Neural progenitor cell (in vitro differentiated cells): ENCODE measurements around the gene NDRG3. TPM values are rescaled to one million over a fixed set of nuclear protein-coding genes. Genes with fewer than 3 reads are reported as not detected.

Experiments used
- DNase-seq: peaks from one replicate; pipeline ENCODE4 v3.0.0-alpha.2; 2016; ENCODE audit warnings: low spot score
- H2AFZ ChIP-seq: fragments of 200-600 bp; sonication (generic); replicated peaks from 2 replicates; pipeline ENCODE4 v1.6.1; 2016; ENCODE audit warnings: antibody characterized with exemption
- H3F3A ChIP-seq: fragments of 200-600 bp; sonication (generic); 2 replicates; pipeline ENCODE4 v1.6.1; 2016; ENCODE audit warnings: antibody characterized with exemption, low read depth
- H3K27ac ChIP-seq: fragments of 200-600 bp; sonication (generic); 2 replicates; pipeline ENCODE4 v1.5.1; 2016; ENCODE audit warnings: mild to moderate bottlenecking
- H3K27me3 ChIP-seq: fragments of 200-600 bp; sonication (generic); 2 replicates; pipeline ENCODE4 v1.6.1; 2016; ENCODE audit warnings: mild to moderate bottlenecking, moderate library complexity
- H3K36me3 ChIP-seq: fragments of 200-600 bp; sonication (generic); 2 replicates; pipeline ENCODE4 v1.5.1; 2016
- H3K4me1 ChIP-seq: fragments of 200-600 bp; sonication (generic); 2 replicates; pipeline ENCODE4 v1.6.1; 2016; ENCODE audit warnings: mixed run types
- H3K4me2 ChIP-seq: fragments of 200-600 bp; sonication (generic); 2 replicates; pipeline ENCODE4 v1.6.1; 2016
- H3K4me3 ChIP-seq: fragments of 200-600 bp; sonication (generic); 2 replicates; pipeline ENCODE4 v1.5.1; 2016
- H3K79me2 ChIP-seq: fragments of 200-600 bp; sonication (generic); 2 replicates; pipeline ENCODE4 v1.6.1; 2016; ENCODE audit warnings: low read depth
- H3K9ac ChIP-seq: fragments of 200-600 bp; sonication (generic); 2 replicates; pipeline ENCODE4 v1.6.1; 2016
- H3K9me3 ChIP-seq: fragments of 200-600 bp; sonication (generic); 2 replicates; pipeline ENCODE4 v1.5.1; 2016; ENCODE audit warnings: low read depth
- H4K20me1 ChIP-seq: fragments of 200-600 bp; sonication (generic); 2 replicates; pipeline ENCODE4 v1.6.1; 2016; ENCODE audit warnings: low read depth
- H3K27ac Mint-ChIP-seq: 3 replicates; pipeline ENCODE4 v1.8.0; 2021; ENCODE audit warnings: mixed read lengths
- H3K27me3 Mint-ChIP-seq: 2 replicates; pipeline ENCODE4 v1.8.0; 2022; ENCODE audit warnings: low read depth, mild to moderate bottlenecking, inconsistent platforms, moderate library complexity, mixed read lengths; ENCODE audit not compliant: insufficient read depth
- H3K36me3 Mint-ChIP-seq: 3 replicates; pipeline ENCODE4 v1.8.0; 2021; ENCODE audit warnings: mixed read lengths
- H3K4me1 Mint-ChIP-seq: 3 replicates; pipeline ENCODE4 v1.8.0; 2021; ENCODE audit warnings: mixed read lengths
- H3K4me3 Mint-ChIP-seq: 3 replicates; pipeline ENCODE4 v1.8.0; 2021; ENCODE audit warnings: mild to moderate bottlenecking, moderate library complexity, mixed read lengths
- H3K9me3 Mint-ChIP-seq: 3 replicates; pipeline ENCODE4 v1.8.0; 2020; ENCODE audit warnings: mixed read lengths
- EZH2 ChIP-seq: fragments of 200-600 bp; sonication (generic); IDR thresholded peaks from 2 replicates; pipeline ENCODE4 v1.6.1; 2017; ENCODE audit warnings: antibody characterized with exemption, mild to moderate bottlenecking, moderate library complexity
- EZH2phosphoT487 ChIP-seq: fragments of 200-600 bp; sonication (generic); IDR thresholded peaks from 2 replicates; pipeline ENCODE4 v1.6.1; 2017; ENCODE audit warnings: antibody characterized with exemption
- total RNA-seq: library from RNA; depleted of rRNA; stranded (reverse); fragments of >200 nt; gene quantifications from 2 replicates; pipeline ENCODE4 v1.2.3, GENCODE V29; 2015; ENCODE audit warnings: low replicate concordance
- TF ChIP-seq, protein P1 (sequence below): fragments of 200-600 bp; sonication (generic); IDR thresholded peaks from 2 replicates; pipeline ENCODE4 v1.5.1; 2017; ENCODE audit warnings: antibody characterized with exemption, mild to moderate bottlenecking

NDRG3 gene
- total RNA-seq, 1 donor from 2014 or later = 25.3 TPM

DNA sequence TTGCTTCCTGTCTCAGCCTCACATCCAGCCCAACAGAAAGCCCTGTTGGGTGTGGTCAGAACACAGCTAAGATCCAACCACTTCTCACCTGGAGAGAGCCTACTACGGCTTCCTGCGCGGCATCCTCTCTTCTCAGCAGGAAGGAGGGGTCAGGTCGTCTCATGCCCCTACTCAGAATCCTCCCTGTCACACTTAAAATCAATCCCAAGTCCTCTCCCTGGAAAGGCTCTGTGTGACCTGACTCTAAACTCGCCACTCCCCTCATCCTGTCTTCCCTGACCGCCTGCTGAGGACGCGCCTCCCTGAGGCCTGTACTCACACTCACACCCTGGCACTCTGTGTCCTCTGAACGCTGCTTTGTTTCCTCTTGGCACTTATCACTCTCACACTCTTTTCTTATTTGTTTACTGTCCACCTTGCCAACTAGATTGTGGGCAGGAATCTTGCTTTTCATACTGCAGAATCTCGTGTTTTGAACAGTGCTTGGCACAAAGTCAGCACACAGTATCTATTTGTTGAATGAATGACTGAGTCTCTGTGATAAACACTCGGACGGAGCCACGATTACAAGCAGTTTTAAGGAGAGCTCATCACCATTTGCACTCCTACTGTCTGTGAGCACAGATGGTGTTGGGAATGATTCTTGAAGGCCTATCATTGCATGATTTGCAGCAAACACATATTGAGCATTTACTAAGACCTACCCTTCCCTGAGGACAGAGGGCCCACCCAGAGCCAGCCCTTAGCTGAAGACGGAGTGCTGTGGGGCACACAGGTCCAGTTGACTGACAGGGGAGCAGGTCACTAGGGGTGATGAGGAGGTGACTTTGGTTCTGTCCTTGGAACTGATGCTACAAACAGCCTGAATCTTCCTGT lies 121.6 kb downstream of the NDRG3 start:
- peaks cover 6% of the 10 kb centered on the region for H3K4me1 Mint-ChIP-seq
- Histone ChIP-seq H3K9ac (no peak overlapping the region), H3K4me1 (no peaks in the 10 kb centered on the region), H3K4me3 (no peak overlapping the region), H3K4me2 (no peak overlapping the region), H3K27me3 (no peaks in the 10 kb centered on the region), H3K27ac (no peak overlapping the region), H3K9me3 (no peaks in the 10 kb centered on the region), H3K36me3 (no peaks in the 10 kb centered on the region), H4K20me1 (no peaks in the 10 kb centered on the region), H2AFZ (peak overlapping the region; percentile 69), H3F3A (no peaks in the 10 kb centered on the region), H3K79me2 (no peaks in the 10 kb centered on the region)
- TF ChIP-seq EZH2 (no peak), EZH2phosphoT487 (no peak)
- TF ChIP-seq, protein P1, sequence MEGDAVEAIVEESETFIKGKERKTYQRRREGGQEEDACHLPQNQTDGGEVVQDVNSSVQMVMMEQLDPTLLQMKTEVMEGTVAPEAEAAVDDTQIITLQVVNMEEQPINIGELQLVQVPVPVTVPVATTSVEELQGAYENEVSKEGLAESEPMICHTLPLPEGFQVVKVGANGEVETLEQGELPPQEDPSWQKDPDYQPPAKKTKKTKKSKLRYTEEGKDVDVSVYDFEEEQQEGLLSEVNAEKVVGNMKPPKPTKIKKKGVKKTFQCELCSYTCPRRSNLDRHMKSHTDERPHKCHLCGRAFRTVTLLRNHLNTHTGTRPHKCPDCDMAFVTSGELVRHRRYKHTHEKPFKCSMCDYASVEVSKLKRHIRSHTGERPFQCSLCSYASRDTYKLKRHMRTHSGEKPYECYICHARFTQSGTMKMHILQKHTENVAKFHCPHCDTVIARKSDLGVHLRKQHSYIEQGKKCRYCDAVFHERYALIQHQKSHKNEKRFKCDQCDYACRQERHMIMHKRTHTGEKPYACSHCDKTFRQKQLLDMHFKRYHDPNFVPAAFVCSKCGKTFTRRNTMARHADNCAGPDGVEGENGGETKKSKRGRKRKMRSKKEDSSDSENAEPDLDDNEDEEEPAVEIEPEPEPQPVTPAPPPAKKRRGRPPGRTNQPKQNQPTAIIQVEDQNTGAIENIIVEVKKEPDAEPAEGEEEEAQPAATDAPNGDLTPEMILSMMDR = no peak
- DNase-seq = no peak
- no peaks in the 10 kb centered on the region for H3K27me3 Mint-ChIP-seq
- H3K36me3 Mint-ChIP-seq = no peaks in the 10 kb centered on the region
- no peak overlapping the region for H3K4me3 Mint-ChIP-seq
- H3K9me3 Mint-ChIP-seq = no peaks in the 10 kb centered on the region
- H3K27ac Mint-ChIP-seq = peak overlapping the region; percentile 7

DNA sequence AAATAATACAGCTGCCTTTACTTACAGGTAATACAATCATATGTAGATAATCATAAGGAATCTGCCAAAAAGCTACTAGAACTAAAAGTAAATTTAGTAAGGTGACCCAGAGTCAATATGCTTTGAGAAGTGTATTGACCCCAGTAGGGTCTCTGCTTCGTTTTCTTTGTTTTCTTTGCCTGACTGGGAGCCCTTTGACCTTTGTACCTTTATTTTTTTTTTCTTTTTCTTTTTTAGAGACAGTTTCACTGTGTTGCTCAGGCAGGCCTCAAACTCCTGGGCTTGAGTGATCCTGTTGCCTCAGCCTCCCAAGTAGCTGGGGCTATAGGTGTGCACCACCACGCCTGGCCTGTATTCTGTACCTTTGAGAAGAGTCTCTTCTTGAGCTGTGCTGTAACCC lies 122.4 kb downstream of the NDRG3 start:
- no peak overlapping the region for H3K27ac Mint-ChIP-seq
- no peaks in the 10 kb centered on the region for H3K36me3 Mint-ChIP-seq
- Histone ChIP-seq H2AFZ (no peak overlapping the region), H4K20me1 (no peaks in the 10 kb centered on the region), H3K9me3 (no peaks in the 10 kb centered on the region), H3K79me2 (no peaks in the 10 kb centered on the region), H3K27ac (no peak overlapping the region), H3K4me2 (no peak overlapping the region), H3K4me1 (no peaks in the 10 kb centered on the region), H3K27me3 (no peaks in the 10 kb centered on the region), H3F3A (no peaks in the 10 kb centered on the region), H3K4me3 (no peak overlapping the region), H3K9ac (no peak overlapping the region), H3K36me3 (no peaks in the 10 kb centered on the region)
- H3K4me3 Mint-ChIP-seq = no peak overlapping the region
- peaks cover 6% of the 10 kb centered on the region for H3K4me1 Mint-ChIP-seq
- TF ChIP-seq EZH2 (no peak), EZH2phosphoT487 (no peak)
- TF ChIP-seq, protein P1 = no peak
- no peaks in the 10 kb centered on the region for H3K9me3 Mint-ChIP-seq
- no peaks in the 10 kb centered on the region for H3K27me3 Mint-ChIP-seq
- no peak for DNase-seq

DNA sequence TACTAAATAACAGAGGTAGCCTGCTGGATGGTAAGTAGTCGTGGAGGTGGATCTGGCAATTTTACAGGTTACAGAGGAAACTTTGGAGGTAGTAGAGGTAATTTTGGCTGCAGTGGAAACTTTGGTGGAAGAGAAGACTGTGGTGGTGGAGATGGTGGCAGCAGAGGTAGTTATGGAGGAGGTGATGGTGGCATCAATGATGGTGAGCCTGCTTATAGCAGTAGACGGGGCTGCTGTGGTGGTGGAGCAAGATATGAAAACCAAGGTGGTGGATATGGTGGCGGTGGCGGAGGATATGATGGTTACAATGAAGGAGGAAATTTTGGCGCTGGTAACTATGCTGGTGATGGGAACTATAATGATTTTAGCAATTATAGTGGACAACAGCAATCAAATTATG lies 125.0 kb downstream of the NDRG3 start:
- no peaks in the 10 kb centered on the region for H3F3A ChIP-seq
- peaks cover 6% of the 10 kb centered on the region for H3K4me1 Mint-ChIP-seq
- no peaks in the 10 kb centered on the region for H3K36me3 ChIP-seq
- no peaks in the 10 kb centered on the region for H3K27me3 ChIP-seq
- H3K9me3 Mint-ChIP-seq = no peaks in the 10 kb centered on the region
- no peaks in the 10 kb centered on the region for H3K27me3 Mint-ChIP-seq
- no peak for DNase-seq
- no peak overlapping the region for H3K27ac Mint-ChIP-seq
- H3K36me3 Mint-ChIP-seq = no peaks in the 10 kb centered on the region
- no peak overlapping the region for H3K4me3 Mint-ChIP-seq
- H3K4me2 ChIP-seq = no peak overlapping the region
- H3K27ac ChIP-seq = no peak overlapping the region
- H3K9me3 ChIP-seq = no peaks in the 10 kb centered on the region
- H3K9ac ChIP-seq = no peak overlapping the region
- TF ChIP-seq, protein P1 = no peak
- no peak for TF ChIP-seq EZH2
- no peak for TF ChIP-seq EZH2phosphoT487
- H3K79me2 ChIP-seq = no peaks in the 10 kb centered on the region
- no peaks in the 10 kb centered on the region for H4K20me1 ChIP-seq
- H3K4me3 ChIP-seq = no peak overlapping the region
- no peak overlapping the region for H2AFZ ChIP-seq
- no peaks in the 10 kb centered on the region for H3K4me1 ChIP-seq
